ENCODE results near the gene R3HCC1L.
"Not testable (repeated sequence)": the region's sequence is repeated elsewhere in the genome, so short reads cannot be mapped to it uniquely, and the experiment has no call there.

The R3HCC1L gene

DNA sequence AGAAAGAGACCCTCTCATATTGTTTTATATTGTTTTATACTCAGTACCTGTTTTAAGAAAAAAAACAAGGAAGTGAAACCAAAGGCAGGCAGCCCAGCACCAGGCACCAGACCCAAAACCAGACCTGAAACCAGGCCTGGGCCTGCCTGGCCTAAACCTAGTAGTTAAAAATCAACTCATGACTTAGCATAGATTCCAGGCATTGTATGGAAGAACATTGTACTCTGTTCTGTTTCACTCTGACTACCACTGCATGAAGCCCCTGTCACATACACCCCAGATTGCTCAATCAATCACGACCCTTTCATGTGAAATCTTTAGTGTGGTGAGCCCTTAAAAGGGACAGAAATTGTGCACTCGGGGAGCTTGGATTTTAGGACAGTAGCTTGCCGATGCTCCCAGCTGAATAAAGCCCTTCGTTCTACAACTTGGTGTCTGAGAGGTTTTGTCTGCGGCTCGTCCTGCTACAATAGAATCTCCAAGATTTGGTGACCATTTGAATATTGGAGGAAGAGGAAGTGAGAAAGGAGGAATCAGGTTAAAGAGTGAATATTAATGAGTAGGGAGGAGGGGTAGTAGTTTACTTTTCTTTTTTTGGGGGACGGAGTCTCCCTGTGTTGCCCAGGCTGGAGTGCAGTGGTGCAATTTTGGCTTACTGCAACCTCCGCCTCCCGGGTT, 1.2 kb upstream of the R3HCC1L start:
- FAIRE-seq = not testable (repeated sequence)

DNA sequence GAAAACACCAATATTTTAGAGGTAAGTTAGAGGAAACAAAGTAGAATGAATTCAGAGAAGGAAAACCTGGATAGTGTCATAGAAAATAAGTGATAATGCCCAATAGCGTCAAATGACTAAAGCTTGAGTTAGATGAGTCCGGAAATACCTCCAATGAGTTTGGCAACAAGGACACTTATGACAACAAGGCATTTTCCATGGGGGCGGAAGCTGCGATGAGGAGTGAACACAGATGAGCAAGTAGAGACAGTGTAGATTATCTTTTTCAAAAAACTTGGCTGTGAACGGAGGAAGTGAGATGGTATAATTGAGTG, 383 bp upstream of the R3HCC1L start:
- FAIRE-seq = no peak

DNA sequence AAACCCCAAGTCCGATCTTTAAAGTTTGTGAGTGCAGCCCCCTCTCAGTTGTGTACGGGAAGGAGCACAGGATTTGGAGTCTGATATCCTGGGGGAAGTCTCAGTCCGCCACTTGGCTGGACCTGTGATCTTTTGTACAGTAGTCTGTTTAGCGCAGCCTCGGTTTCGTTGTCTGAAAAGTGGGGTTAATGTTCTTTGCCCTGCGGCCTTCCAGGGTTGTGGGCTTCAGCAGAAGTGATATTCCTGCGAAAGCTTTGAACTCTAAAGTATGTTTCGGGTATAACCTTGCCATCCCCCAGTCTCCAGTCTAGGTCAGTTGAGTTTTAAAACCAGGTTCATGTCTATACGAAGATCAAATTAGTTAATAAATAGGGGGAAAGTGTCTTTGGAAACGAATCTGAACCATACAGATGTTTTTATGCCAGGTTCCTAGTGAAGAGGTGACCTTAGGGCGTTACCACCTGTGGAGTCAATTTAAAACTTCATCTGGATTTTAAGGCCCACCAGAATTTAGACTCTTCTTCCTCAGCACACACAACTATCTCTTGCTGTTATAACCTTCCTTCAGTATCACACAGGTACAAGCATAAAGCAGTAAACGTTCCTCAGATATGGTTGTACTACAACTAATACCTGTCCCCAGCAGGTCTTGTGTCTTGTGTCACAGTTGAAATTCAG, 904 bp downstream of the R3HCC1L start:
- FAIRE-seq = no peak

DNA sequence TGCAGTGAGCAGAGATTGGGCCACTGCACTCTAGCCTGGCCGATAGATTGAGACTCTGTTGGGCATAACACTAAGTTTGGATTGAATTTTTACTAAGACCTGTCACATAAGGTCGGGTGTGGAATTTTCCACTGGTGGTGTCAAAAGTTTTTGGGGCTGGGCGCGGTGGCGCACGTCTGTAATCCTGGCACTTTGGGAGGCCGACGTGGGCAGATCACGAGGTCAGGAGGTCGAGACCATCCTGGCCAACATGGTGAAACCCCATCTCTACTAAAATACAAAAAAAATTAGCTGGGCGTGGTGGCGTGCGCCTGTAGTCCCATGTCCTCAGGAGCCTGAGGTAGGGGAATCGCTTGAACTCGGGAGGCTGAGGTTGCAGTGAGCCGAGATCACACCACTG, 2.3 kb downstream of the R3HCC1L start:
- FAIRE-seq = not testable (repeated sequence)

DNA sequence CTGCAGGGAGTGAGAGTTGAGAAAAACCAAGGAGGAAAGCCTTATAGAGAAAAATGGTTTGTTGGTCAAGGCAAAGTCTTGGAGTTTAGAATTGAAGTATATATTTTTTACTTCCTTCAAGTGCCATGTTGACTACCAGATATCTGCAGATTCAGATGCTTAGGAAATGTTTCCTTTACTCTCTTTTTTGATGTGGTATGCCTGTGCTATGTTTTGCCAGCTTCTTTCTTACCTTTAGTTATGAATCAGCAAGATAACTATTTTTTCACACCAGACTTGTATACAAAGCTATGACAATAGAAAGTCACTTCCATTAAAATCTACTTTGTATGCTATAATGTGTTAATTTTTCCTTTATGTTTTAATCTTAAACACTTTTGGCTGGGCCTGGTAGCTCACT, 3.6 kb downstream of the R3HCC1L start:
- FAIRE-seq = no peak

DNA sequence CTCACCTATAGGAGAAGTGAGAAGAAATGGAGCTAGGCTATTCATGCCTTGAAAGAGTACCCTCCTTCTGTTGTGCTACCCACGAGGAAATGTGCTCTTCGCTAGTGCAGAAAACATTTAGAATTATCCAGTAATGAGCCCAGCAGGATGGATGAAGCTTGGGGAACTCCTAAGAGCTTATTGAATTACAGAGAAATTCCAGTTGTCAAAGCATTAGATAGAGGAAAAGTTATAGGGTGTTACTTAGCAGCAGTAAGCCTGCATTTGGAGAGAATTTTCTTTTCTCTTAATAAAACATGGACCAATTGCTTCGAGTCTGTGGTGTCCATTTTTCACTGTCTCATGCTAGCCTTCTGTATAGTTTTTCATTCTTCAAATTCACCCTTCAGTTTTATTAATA, 5.0 kb downstream of the R3HCC1L start:
- FAIRE-seq = no peak

DNA sequence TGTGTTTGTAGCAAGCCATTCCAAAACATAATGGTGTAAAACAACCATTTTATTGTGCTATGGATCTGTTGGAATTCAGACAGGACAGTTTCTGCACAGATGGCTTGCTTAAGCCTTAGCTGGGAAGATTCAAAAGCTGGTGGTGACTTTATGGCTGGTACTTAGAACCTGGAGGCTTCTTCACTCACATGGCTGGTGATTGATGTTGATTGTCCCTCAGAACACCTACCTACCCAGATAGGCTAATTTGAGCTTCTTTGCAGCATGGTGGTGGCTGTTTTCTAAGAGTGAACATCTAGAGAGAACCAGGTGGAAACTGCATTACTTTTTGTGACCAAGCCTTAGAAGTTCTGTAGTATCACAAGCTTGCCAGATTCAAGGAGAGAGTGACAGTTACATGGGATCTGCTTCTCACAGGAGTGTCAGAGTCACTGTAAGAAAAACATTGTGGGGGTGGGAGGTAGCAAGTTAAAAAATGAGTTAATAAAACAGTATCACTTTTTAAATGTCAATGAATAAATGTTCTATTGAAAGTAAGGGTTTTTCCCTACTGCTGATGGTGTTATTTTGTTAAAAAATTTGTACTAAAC, 7.1 kb downstream of the R3HCC1L start:
- no peak for FAIRE-seq

DNA sequence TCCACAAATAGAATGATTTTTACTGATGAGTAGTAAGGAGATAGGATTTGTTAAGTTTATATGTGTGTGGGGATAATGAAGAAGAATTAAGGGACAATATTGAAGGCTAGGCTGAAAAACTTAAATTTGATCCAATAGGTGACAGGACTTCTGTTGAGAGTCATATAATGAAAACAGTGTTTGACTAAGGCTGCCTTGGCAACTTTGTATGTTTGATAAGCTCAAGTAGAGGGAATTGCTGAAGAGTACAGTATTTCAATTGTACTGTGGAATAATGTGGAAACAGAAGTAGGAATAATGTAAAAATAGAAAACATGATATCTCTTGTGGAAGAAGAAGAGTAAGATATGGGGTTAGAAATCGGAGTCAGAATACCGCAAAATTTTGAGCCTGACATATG, 10.5 kb downstream of the R3HCC1L start:
- no peak for FAIRE-seq

DNA sequence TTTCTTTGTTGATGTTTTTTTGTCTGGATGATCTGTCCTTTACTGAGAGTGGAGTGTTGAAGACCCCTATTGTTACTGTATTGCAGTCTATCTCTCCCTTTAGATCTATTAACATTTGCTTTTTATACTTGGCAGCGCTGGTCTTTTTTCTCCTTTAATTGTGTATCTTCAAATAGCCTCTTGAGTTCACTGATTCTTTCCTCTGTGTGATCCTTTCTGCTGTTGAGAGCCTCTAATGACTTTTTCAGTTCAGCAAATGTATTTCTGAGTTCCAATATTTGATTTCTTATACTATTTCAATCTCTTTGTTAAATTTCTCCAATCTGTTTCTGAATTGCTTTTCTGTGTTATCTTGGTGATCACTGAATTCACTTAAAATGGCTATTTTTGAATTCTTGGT, 15.4 kb downstream of the R3HCC1L start:
- no peak for FAIRE-seq

DNA sequence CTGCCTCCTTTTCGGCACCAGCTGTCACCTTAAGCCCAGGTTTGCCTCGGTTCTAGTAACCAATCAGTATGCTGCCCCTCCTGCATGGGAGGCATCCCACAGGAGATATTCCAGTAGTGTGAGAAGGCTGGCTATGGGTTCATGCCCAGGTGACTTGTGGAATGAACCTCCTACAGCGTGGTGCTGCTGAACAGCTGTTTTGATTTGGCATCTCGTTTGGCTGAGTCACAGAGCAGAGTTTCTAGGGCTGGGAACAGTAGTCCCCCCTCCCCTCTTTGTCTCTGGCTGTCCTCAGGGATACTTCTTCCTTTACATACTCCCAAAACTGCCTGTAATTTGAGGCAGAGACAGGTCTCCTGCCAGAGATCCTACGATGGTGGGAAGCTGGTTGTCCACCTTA, 16.1 kb downstream of the R3HCC1L start:
- no peak for FAIRE-seq

DNA sequence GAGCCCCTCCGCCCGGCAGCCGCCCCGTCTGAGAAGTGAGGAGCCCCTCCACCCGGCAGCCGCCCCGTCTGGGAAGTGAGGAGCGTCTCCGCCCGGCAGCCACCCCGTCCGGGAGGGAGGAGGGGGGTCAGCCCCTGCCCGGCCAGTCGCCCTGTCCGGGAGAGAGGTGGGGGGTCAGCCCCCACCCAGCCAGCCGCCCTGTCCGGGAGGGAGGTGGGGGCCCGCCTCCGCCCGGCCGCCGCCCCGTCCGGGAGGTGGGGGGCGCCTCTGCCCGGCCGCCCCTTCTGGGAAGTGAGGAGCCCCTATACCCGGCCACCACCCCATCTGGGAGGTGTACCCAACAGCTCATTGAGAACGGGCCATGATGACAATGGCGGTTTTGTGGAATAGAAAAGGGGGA, 18.3 kb downstream of the R3HCC1L start:
- FAIRE-seq = not testable (repeated sequence)

DNA sequence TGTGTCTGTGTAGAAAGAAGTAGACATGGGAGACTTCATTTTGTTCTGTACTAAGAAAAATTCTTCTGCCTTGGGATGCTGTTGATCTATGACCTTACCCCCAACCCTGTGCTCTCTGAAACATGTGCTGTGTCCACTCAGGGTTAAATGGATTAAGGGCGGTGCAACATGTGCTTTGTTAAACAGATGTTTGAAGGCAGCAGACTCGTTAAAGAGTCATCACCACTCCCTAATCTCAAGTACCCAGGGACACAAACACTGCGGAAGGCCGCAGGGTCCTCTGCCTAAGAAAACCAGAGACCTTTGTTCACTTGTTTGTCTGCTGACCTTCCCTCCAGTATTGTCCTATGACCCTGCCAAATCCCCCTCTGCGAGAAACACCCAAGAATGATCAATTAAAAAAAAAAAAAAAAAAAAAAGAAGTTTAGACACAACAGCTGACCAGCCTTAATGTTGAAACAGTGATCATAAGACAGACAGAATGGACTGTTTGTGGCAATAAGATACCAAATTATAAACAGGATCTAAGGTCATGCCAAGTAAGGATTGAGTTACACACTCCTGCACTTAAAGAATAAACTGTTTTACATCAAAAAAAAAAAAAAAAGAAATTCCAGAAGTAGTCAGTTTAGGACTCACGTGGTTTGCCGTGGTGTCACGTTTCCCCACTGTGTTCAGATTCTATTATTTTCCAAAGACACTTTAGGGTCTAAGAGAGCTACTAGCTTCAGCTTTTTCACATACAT, 18.9 kb downstream of the R3HCC1L start:
- peak; percentile 14 for FAIRE-seq

DNA sequence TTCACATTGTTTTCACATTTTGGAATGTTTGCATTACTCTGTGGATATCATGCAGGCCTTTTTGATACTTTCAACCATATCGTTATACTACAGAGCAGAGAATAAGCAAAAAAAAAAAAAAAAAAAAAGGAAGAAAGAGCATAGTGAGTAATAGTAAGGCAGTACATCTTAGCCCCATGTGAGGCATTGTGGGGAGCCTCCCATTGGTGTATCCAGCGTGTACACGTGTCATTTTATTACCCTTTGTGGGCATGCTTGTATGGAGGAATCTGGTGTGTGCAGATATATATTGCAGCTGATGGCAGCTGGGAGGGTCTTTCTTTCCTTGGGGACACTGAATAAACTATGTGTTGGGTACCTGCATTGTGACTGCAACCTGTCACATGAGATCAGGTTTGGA, 19.6 kb downstream of the R3HCC1L start:
- no peak for FAIRE-seq

DNA sequence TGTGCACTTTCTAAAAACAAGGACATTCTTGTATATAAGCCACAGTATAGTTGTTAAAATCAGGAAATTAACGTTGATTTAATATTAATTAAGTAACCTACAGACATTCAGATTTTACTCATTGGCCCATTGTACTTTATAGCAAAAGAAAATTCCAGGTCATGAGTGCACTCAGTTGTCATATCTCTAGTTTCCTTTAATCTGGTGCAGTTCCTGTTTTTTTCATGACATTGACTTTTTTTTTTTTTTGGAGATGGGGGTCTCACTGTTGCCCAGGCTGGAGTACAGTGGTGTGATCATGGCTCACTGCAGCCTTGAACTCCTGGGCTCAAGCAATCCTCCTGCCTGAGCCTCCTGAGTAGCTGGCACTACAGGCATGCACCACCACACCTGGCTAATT, 24.1 kb downstream of the R3HCC1L start:
- no peak for FAIRE-seq

DNA sequence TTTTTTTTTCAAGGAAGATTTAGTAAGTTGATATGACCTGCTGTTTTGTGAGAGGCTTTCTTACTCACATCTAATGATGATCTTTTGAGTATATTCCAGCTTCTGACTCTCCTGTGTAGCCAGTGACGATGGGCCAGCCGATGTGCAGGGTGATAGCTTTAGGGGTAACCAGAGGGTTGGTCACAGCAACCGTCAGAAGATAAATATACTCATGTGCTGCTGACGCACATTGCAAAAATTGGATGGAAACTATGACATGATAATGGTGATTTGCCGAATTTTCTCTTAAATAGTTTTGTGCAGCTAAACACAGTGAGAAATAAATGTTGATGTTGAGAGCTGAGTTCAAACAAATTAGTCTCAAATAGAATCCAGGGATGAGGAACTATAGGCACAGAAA, 29.5 kb downstream of the R3HCC1L start:
- peak; percentile 38 for FAIRE-seq

DNA sequence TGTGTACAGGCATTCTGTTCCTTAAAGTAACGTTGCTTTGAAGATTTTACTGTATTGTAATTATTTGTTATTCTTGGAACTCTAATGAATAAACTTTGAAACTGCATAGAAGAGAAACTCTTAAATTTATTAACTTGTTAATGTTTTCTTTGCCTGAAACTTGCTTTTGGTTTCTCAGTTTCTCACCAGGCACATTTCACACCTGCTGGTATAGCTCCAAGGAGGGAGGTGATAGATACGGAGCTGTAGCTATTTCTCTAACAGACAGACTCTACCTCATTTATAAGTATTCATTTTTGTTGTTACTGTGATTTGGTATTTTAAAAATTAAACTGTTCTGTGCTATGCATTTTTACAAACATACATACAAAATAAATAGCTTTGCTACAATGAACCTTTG, 32.7 kb downstream of the R3HCC1L start:
- no peak for FAIRE-seq

DNA sequence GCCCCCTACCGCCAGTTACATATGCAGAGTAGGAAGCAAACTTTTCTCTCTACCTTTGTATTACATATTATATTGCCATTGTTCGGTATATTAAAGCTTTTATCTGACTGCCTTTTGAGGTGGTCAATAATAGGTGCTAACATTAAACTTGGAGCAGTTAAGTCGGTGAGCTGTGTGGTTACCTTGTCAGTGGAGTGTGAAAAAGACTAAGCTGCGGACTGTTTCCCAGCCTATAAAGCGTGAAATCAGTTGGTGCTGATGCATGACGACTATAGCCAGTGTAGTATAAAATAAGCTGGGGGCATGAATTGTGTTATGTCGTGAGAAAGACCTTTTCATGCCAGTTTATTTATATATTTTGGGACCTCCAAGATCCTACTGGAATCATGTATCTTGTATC, 33.7 kb downstream of the R3HCC1L start:
- FAIRE-seq = no peak

DNA sequence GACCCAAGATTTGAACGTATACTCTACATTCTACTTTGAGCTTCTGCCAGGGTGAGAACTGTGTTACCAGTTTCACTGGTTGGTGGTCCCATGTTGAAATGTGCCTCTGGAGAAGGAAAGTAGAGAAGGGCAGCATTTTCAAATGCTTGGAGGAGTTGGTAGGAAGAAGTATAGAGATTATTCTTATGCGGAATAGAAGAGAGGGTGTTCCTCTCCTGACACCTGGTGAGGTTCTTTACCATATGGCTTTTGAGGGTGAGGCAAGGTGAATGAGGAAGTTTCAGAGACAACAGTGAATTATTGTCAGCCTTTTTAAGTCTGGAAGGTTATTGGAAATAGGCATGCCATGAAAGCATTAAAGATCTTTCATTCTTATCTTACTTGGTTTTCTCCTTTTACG, 34.3 kb downstream of the R3HCC1L start:
- no peak for FAIRE-seq

DNA sequence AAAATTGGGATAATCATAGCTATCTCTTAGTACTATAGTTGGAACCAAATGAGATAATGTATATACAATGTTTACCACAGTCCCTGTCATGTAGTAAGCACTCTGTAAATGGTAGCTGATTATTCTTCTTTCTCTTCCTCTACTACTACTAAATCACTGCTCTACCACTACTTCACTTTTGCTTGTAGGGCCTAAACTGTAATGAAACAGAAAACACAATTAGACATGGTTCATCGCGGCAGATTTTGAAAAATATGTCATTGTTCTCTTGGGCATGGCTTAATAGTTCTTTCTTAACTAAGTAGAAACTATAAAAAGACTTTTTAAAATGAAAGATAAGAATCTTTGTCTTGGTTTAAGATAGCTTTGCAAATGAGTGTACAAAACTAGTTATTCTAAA, 34.9 kb downstream of the R3HCC1L start:
- no peak for FAIRE-seq

DNA sequence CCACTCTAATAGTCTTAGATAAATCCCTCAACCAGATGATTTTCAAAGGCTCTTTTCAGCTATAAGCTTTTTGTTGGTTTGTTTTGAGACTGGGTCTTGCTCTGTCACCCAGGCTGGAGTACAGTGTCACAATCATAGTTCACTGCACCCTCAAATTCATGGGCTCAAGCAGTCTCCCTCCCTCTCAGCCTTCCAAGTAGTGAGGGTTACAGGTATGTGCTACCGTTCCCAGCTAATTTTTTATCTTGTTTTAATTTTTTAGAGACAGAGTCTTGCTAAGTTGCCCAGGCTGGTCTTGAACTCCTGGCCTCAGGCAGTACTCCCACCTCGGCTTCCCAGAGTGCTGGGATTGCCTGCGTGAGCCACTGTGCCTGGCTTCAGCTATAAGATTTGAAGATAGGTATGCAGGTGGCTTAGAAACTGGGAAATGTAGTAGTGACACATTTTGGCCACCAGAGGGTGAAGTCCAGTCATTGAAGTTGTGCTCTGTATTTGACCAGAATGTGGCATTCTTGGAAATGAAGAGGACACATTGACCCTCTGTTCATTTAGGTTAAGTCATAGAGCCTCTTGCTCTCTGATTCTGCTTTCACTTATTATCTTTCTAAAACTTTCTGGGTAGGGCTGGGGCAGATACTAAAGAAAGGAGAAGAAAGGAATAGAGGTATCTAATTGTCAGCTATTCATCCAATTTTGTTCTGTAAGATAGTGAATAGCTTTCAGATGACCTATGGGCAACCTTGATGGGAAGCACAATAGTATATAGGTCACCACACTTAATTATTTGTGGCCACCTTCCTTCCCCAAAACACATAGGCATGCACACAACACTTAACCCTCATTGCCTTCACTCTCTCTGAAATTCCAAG, 36.0 kb downstream of the R3HCC1L start:
- no peak for FAIRE-seq

DNA sequence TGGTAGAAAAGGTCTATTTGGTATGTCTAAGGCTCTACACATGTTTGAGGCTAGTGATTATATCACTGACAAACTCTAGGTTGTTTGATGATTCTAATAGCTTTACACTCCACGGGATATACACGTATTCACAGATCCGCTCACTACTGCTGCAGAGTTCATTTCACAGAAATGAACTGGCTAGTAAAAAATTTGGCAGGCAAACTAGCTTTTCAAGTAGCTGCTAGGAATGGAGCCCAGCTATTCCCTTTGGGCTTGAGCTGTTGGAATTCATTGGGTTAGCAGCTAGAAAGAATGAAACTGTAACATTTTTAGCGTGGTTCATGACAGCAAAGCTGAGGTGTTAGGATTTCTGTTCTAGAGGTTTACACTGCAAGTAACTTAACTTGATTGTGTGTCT, 37.6 kb downstream of the R3HCC1L start:
- no peak for FAIRE-seq

DNA sequence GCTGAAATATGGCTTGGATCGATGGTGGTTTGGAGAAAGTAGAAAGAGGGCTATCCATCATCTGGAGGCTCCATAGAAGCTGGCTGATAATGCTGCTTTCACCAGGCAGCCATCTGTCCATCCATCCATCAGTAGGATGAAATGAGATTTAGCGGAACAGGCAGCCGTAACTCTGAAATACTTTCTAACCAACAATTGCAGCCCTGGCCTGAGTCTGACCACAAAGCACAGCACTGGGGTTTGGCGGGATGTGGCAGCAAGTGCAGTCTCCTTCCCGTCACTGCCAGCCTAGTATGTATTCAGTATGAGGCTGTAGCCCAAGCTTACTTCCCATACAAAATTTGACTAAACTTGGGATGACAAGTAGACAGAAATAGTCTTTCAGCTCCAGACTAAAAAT, 38.0 kb downstream of the R3HCC1L start:
- no peak for FAIRE-seq

DNA sequence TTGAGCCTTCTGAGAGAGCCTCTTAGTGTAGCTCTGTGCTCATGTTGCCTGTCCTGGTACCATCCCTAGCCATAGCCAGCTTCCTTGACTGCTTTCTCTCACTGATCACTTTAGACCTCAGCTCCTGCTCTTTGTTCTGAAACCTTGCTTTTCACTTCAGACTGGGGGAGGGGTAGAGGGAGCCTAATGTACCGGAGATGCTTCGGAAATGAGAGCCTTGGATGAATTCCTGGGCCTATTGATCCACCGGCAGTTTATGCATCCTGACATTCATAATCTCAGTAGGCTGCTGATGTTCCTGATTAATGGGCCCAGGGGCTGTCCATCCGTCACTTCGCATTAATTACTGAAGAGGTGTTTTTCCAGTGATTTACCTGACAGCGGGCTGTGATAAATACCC, 38.8 kb downstream of the R3HCC1L start:
- FAIRE-seq = no peak
